Spleen (tissue), 7 donors: ENCODE data around the gene UNC79.

Experiments used
- CTCF ChIP-seq, 11 experiments: fragments of 200-600 bp in 7 of 11; fragments of 450-650 bp in 4 of 11; sonication (generic) in 4 of 11; IDR thresholded peaks in 8 of 11; conservative IDR thresholded peaks in 3 of 11; 1 replicate in 7 of 11; 2 replicates in 4 of 11; pipeline versions ENCODE4 v1.4.0 to v1.8.0; 2016 to 2021; ENCODE audit warnings: antibody characterized with exemption in 11 of 11, inconsistent platforms in 4 of 11, mild to moderate bottlenecking in 1 of 11
- POLR2A ChIP-seq, 3 donors: fragments of 450-650 bp; IDR thresholded peaks; one replicate each; pipeline ENCODE4 v1.5.1; 2017; ENCODE audit warnings: antibody characterized with exemption in 3 of 3, mild to moderate bottlenecking in 1 of 3
- donor health status: DM: no; HTN: no; CAD: no; lungs with moderate emphysema.
- donor health status: DM: no; HTN: no; CAD: no.
- donor health status: DM: no; HTN: no; CAD: no.

- TF ChIP-seq CTCF (IDR thresholded peaks at IDR 0.05 in 8 of 11, conservative IDR thresholded peaks at IDR 0.05 in 3 of 11) (no peak), POLR2A (IDR thresholded peaks at IDR 0.05) (no peak)
These were observed 227.1 kb downstream of the UNC79 start for GRCh38 chr14:93657875-93658274.
